Neural cell (in vitro differentiated cells): ENCODE results near the gene AK4.
"Not testable (repeated sequence)": the region's sequence is repeated elsewhere in the genome, so short reads cannot be mapped to it uniquely, and the experiment has no call there.

ENCODE experiments used
- EP300 ChIP-seq: fragments of 450-650 bp; conservative IDR thresholded peaks from 2 replicates; pipeline ENCODE4 v1.6.1; 2014; ENCODE audit warnings: antibody characterized with exemption, mild to moderate bottlenecking, moderate library complexity; ENCODE audit not compliant: poor library complexity, severe bottlenecking
- EZH2 ChIP-seq: fragments of 200-600, 300-800 bp; shearing (Covaris generic), sonication (generic); IDR thresholded peaks from 2 replicates; pipeline ENCODE4 v1.6.1; 2014; ENCODE audit warnings: antibody characterized with exemption, low read length, borderline replicate concordance, mild to moderate bottlenecking; ENCODE audit not compliant: insufficient read depth, poor library complexity, severe bottlenecking
- MXI1 ChIP-seq: fragments of 450-650 bp; conservative IDR thresholded peaks from 2 replicates; pipeline ENCODE4 v1.6.1; 2014; ENCODE audit warnings: antibody characterized with exemption, mild to moderate bottlenecking; ENCODE audit not compliant: poor library complexity, severe bottlenecking
- POLR2AphosphoS5 ChIP-seq: IDR thresholded peaks from 2 replicates; pipeline ENCODE4 v1.6.1; 2012
- RAD21 ChIP-seq: fragments of 450-650 bp; conservative IDR thresholded peaks from 2 replicates; pipeline ENCODE4 v1.6.1; 2014; ENCODE audit warnings: antibody characterized with exemption, mild to moderate bottlenecking, moderate library complexity
- SMC3 ChIP-seq: fragments of 450-650 bp; conservative IDR thresholded peaks from 2 replicates; pipeline ENCODE4 v1.6.1; 2014; ENCODE audit warnings: antibody characterized with exemption, mild to moderate bottlenecking, moderate library complexity; ENCODE audit not compliant: poor library complexity
- TAF1 ChIP-seq: IDR thresholded peaks from 2 replicates; pipeline ENCODE4 v1.6.1; 2012; ENCODE audit warnings: low read depth
- TF ChIP-seq, protein P1 (sequence below): fragments of 450-650 bp; IDR thresholded peaks from 2 replicates; pipeline ENCODE4 v1.5.1; 2014; ENCODE audit warnings: antibody characterized with exemption, mild to moderate bottlenecking, moderate library complexity; ENCODE audit not compliant: poor library complexity, severe bottlenecking
- TF ChIP-seq, protein P2 (sequence below): IDR thresholded peaks from 2 replicates; pipeline ENCODE4 v1.6.1; 2012; ENCODE audit warnings: borderline replicate concordance

GRCh38 chr1:65164101-65164500 lies 16.1 kb downstream of the AK4 start:
- TF ChIP-seq EZH2, POLR2AphosphoS5, EP300, SMC3, MXI1, RAD21, TAF1: not testable (repeated sequence)
- TF ChIP-seq, protein P1, sequence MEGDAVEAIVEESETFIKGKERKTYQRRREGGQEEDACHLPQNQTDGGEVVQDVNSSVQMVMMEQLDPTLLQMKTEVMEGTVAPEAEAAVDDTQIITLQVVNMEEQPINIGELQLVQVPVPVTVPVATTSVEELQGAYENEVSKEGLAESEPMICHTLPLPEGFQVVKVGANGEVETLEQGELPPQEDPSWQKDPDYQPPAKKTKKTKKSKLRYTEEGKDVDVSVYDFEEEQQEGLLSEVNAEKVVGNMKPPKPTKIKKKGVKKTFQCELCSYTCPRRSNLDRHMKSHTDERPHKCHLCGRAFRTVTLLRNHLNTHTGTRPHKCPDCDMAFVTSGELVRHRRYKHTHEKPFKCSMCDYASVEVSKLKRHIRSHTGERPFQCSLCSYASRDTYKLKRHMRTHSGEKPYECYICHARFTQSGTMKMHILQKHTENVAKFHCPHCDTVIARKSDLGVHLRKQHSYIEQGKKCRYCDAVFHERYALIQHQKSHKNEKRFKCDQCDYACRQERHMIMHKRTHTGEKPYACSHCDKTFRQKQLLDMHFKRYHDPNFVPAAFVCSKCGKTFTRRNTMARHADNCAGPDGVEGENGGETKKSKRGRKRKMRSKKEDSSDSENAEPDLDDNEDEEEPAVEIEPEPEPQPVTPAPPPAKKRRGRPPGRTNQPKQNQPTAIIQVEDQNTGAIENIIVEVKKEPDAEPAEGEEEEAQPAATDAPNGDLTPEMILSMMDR = not testable (repeated sequence)
- TF ChIP-seq, protein P2, sequence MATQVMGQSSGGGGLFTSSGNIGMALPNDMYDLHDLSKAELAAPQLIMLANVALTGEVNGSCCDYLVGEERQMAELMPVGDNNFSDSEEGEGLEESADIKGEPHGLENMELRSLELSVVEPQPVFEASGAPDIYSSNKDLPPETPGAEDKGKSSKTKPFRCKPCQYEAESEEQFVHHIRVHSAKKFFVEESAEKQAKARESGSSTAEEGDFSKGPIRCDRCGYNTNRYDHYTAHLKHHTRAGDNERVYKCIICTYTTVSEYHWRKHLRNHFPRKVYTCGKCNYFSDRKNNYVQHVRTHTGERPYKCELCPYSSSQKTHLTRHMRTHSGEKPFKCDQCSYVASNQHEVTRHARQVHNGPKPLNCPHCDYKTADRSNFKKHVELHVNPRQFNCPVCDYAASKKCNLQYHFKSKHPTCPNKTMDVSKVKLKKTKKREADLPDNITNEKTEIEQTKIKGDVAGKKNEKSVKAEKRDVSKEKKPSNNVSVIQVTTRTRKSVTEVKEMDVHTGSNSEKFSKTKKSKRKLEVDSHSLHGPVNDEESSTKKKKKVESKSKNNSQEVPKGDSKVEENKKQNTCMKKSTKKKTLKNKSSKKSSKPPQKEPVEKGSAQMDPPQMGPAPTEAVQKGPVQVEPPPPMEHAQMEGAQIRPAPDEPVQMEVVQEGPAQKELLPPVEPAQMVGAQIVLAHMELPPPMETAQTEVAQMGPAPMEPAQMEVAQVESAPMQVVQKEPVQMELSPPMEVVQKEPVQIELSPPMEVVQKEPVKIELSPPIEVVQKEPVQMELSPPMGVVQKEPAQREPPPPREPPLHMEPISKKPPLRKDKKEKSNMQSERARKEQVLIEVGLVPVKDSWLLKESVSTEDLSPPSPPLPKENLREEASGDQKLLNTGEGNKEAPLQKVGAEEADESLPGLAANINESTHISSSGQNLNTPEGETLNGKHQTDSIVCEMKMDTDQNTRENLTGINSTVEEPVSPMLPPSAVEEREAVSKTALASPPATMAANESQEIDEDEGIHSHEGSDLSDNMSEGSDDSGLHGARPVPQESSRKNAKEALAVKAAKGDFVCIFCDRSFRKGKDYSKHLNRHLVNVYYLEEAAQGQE = not testable (repeated sequence)
